ENCODE measurements around the gene RCHY1.
A peak's percentile ranks its signal among the peaks of the same experiment; 100 is the strongest.
"Not testable (repeated sequence)": the region's sequence is repeated elsewhere in the genome, so short reads cannot be mapped to it uniquely, and the experiment has no call there.

RCHY1 gene

GRCh38 chr4:75513526-75514130, 575 bp downstream of the RCHY1 start:
- DNase-seq (ENCODE audit: low read depth), result peak; percentile 9
- TF ChIP-seq CTCF (conservative IDR thresholded peaks at IDR 0.05; ENCODE audit: control insufficient read depth, insufficient read depth, low read depth, low read length), result no peak
- H3K4me3 ChIP-seq (ENCODE audit: control insufficient read depth, low read depth, low read length), result peak overlapping the region; percentile 95

- TF ChIP-seq CTCF (conservative IDR thresholded peaks at IDR 0.05; ENCODE audit: control insufficient read depth, insufficient read depth, low read depth, low read length), result no peak
- peak; percentile 65 for DNase-seq (ENCODE audit: low read depth)
- H3K4me3 ChIP-seq (ENCODE audit: control insufficient read depth, low read depth, low read length), result peak overlapping the region; percentile 95
Observed at GRCh38 chr4:75512386-75513211, 1.6 kb downstream of the RCHY1 start.

- no peak for TF ChIP-seq CTCF (conservative IDR thresholded peaks at IDR 0.05; ENCODE audit: control insufficient read depth, insufficient read depth, low read depth, low read length)
- no peak overlapping the region for H3K4me3 ChIP-seq (ENCODE audit: control insufficient read depth, low read depth, low read length)
- DNase-seq (ENCODE audit: low read depth), result no peak
Observed at GRCh38 chr4:75511841-75512240, 2.4 kb downstream of the RCHY1 start.

- H3K4me3 ChIP-seq (ENCODE audit: control insufficient read depth, low read depth, low read length); DNase-seq (ENCODE audit: low read depth): not testable (repeated sequence)
Observed at GRCh38 chr4:75509592-75509991, 4.6 kb downstream of the RCHY1 start.

- no peak overlapping the region for H3K4me3 ChIP-seq (ENCODE audit: control insufficient read depth, low read depth, low read length)
- no peak for TF ChIP-seq CTCF (conservative IDR thresholded peaks at IDR 0.05; ENCODE audit: control insufficient read depth, insufficient read depth, low read depth, low read length)
- DNase-seq (ENCODE audit: low read depth), result no peak
Observed at GRCh38 chr4:75505630-75506029, 8.6 kb downstream of the RCHY1 start.

- no peak for DNase-seq (ENCODE audit: low read depth)
- no peak overlapping the region for H3K4me3 ChIP-seq (ENCODE audit: control insufficient read depth, low read depth, low read length)
- TF ChIP-seq CTCF (conservative IDR thresholded peaks at IDR 0.05; ENCODE audit: control insufficient read depth, insufficient read depth, low read depth, low read length), result no peak
Observed at GRCh38 chr4:75502671-75503070, 11.5 kb downstream of the RCHY1 start.

GRCh38 chr4:75499900-75500299, 14.3 kb downstream of the RCHY1 start:
- no peak for TF ChIP-seq CTCF (conservative IDR thresholded peaks at IDR 0.05; ENCODE audit: control insufficient read depth, insufficient read depth, low read depth, low read length)
- no peak overlapping the region for H3K4me3 ChIP-seq (ENCODE audit: control insufficient read depth, low read depth, low read length)
- no peak for DNase-seq (ENCODE audit: low read depth)
